H1 (cell line): ENCODE data around the gene EPHA4. TPM values are rescaled to one million over a fixed set of nuclear protein-coding genes. Genes with fewer than 3 reads are reported as not detected.

Experiments used
- KDM1A ChIP-seq: fragments of 200-600, 300-600 bp; sonication (generic); IDR thresholded peaks from 2 replicates; pipeline ENCODE4 v1.7.1; 2016; ENCODE audit warnings: mild to moderate bottlenecking, low read length, borderline replicate concordance
- KDM5A ChIP-seq: fragments of 200-600 bp; IDR thresholded peaks from 2 replicates; pipeline ENCODE4 v1.7.1; 2012; ENCODE audit warnings: mild to moderate bottlenecking, low read length, inconsistent platforms, mixed read lengths
- RBBP5 ChIP-seq: IDR thresholded peaks from 2 replicates; pipeline ENCODE4 v1.7.1; 2012; ENCODE audit warnings: low read depth, mild to moderate bottlenecking, inconsistent platforms, low read length, moderate library complexity, borderline replicate concordance
- RXRA ChIP-seq: IDR thresholded peaks from 2 replicates; pipeline ENCODE4 v1.6.1; 2011; ENCODE audit warnings: low read depth, mild to moderate bottlenecking, low read length, moderate library complexity; ENCODE audit not compliant: insufficient read depth
- SAP30 ChIP-seq: fragments of 300-600 bp; sonication (generic); IDR thresholded peaks from 2 replicates; pipeline ENCODE4 v1.7.1; 2012; ENCODE audit warnings: low read length, moderate library complexity, mild to moderate bottlenecking, inconsistent platforms; ENCODE audit not compliant: insufficient read depth, insufficient replicate concordance
- SIRT6 ChIP-seq: IDR thresholded peaks from one replicate; pipeline ENCODE4 v1.7.1; 2012; ENCODE audit warnings: low read length, inconsistent platforms
- SP1 ChIP-seq: IDR thresholded peaks from 2 replicates; pipeline ENCODE4 v1.6.1; 2011; ENCODE audit warnings: low read depth, low read length
- TEAD4 ChIP-seq: IDR thresholded peaks from 2 replicates; pipeline ENCODE4 v1.6.1; 2012; ENCODE audit warnings: low read depth, low read length, inconsistent platforms, mixed read lengths
- polyA plus RNA-seq, 7 experiments: library from polyadenylated mRNA; depleted of rRNA in 3 of 7; stranded (reverse) in 5 of 7; unstranded in 2 of 7; fragments of >200 nt in 5 of 7; fragments of 200-250 nt in 2 of 7; gene quantifications; 1 replicate in 5 of 7; 2 replicates in 1 of 7; 4 replicates in 1 of 7; pipeline versions ENCODE4 v1.2.1 to v1.2.3, GENCODE V29; 2011 to 2013; ENCODE audit warnings: missing spikeins in 2 of 7, mixed read lengths in 2 of 7
- total RNA-seq: library from RNA; stranded (reverse); fragmentation: NEBNext Ultra II Directional; extraction: Animal tissue kit (Norgen Biotek cat#: 25700); gene quantifications from 2 replicates; pipeline ENCODE4 v1.2.1, GENCODE V29; 2021
- TF ChIP-seq, protein P1 (sequence below): IDR thresholded peaks from 2 replicates; pipeline ENCODE4 v1.6.1; 2012; ENCODE audit warnings: low read length, inconsistent platforms
- TF ChIP-seq, protein P2 (sequence below): IDR thresholded peaks from 2 replicates; pipeline ENCODE4 v1.6.1; 2012; ENCODE audit warnings: inconsistent platforms

The EPHA4 gene
- total and polyA plus RNA-seq, 2 of the 8 experiments (the other 6 are each of a cell fraction or from before 2014, with no cell fraction given): 4.3 to 5.7 TPM

DNA sequence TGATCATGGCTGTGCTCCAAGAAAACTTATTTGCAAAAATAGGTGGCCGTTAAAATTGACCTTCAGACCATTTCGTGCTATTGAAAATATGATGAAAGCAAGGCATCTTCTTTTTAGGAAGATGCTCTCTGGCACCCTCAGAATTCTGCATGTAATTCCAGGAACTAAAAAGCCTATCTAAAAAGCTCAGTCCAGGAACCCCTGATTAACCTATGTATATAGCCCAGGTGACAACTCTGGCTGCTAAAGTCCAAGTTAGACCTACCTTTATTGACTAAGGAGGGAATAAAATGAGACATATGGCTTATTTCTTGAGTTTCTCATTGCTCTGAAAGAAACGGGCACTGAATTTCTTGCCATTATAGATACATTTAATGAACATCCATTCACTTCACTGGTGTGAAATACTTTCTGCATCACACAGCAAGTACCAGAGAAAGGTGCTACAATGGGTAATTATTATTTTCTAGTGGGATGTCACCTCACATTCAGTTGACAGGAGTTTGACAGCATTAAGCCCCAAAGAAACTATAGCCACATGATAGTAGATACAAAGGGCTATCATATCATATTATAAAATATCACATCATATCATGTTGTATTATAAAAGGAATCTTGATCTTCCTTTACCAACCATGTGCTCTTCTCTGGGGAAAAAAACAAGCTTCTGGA is 83.8 kb downstream of the EPHA4 start (continued):
- TF ChIP-seq KDM5A: no peak
- TF ChIP-seq SP1: no peak
- no peak for TF ChIP-seq KDM1A
- TF ChIP-seq, protein P1, sequence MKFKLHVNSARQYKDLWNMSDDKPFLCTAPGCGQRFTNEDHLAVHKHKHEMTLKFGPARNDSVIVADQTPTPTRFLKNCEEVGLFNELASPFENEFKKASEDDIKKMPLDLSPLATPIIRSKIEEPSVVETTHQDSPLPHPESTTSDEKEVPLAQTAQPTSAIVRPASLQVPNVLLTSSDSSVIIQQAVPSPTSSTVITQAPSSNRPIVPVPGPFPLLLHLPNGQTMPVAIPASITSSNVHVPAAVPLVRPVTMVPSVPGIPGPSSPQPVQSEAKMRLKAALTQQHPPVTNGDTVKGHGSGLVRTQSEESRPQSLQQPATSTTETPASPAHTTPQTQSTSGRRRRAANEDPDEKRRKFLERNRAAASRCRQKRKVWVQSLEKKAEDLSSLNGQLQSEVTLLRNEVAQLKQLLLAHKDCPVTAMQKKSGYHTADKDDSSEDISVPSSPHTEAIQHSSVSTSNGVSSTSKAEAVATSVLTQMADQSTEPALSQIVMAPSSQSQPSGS: no peak
- TF ChIP-seq SIRT6: no peak
- TF ChIP-seq, protein P2, sequence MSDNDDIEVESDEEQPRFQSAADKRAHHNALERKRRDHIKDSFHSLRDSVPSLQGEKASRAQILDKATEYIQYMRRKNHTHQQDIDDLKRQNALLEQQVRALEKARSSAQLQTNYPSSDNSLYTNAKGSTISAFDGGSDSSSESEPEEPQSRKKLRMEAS: no peak
- no peak for TF ChIP-seq TEAD4
- TF ChIP-seq RXRA: no peak
- no peak for TF ChIP-seq RBBP5
- TF ChIP-seq SAP30: no peak
